Activated naive CD8-positive, alpha-beta T cell treated with anti-CD3 and anti-CD28 coated beads, Interleukin-2, amount 50 U/mL, for 24 hours (primary cell): ENCODE results near the gene ERBB3.
A peak's percentile ranks its signal among the peaks of the same experiment; 100 is the strongest.

Experiments
- ATAC-seq: fragments of 150-1000 bp; cut with Tn5 transposase; one replicate; pipeline ENCODE4 v1.10.0; 2021
- DNase-seq: peaks from one replicate; pipeline ENCODE4 v3.0.0; 2021
- H3K27ac Mint-ChIP-seq: one replicate; pipeline ENCODE4 v1.8.0; 2021; ENCODE audit warnings: mild to moderate bottlenecking, mixed read lengths
- H3K27me3 Mint-ChIP-seq: one replicate; pipeline ENCODE4 v1.8.0; 2021; ENCODE audit warnings: mixed read lengths
- H3K36me3 Mint-ChIP-seq: one replicate; pipeline ENCODE4 v1.8.0; 2021; ENCODE audit warnings: low read depth, mixed read lengths
- H3K4me1 Mint-ChIP-seq: one replicate; pipeline ENCODE4 v1.8.0; 2021; ENCODE audit warnings: mixed read lengths
- H3K4me3 Mint-ChIP-seq: one replicate; pipeline ENCODE4 v1.8.0; 2021; ENCODE audit warnings: mild to moderate bottlenecking, moderate library complexity, mixed read lengths
- H3K9me3 Mint-ChIP-seq: one replicate; pipeline ENCODE4 v1.8.0; 2021; ENCODE audit warnings: mixed read lengths

The ERBB3 gene

DNA sequence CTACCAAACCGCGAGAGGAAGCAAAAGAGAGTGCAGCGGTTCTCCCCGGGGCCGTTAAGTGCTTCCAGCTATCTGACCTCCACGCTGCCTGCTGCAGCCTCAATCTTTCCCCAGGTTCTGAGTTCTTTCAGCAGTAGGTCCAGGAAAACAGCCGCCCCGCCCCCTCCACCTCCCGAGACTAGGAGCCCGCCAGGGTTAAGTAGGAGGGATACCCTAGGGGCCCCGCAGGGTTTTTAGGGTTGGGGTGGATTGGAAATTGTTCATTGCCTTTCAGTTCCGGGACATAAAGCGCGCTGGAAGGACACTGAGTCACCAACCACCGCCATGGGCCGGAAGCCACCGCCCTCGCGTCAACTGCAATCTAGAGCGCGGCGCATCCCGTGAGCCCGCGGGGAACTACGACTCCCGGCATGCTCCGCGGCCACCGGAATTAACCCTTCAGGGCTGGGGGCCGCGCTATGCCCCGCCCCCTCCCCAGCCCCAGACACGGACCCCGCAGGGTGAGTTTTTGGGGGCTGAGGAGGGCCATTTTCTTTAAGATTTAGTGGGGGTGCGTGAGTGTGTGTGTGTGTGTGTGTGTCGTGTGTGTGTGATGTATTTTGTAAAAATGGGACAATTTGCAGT is 72.3 kb downstream of the ERBB3 start, which contains the start of gene MYL6B:
TSS of gene MYL6B (plus strand) at position 456 of the 624 bp plus-strand sequence. CDS start 1,332 bp downstream, outside the sequence.
- no peaks in the 10 kb centered on the region for H3K27me3 Mint-ChIP-seq
- DNase-seq = peak; percentile 94
- peaks cover 42% of the 10 kb centered on the region for H3K4me1 Mint-ChIP-seq
- ATAC-seq = peak; percentile 88
- H3K36me3 Mint-ChIP-seq = peaks cover 9% of the 10 kb centered on the region
- no peaks in the 10 kb centered on the region for H3K9me3 Mint-ChIP-seq
- peak within 1 kb of the TSS; percentile 85 for H3K4me3 Mint-ChIP-seq
- H3K27ac Mint-ChIP-seq = peak within 1 kb of the TSS; percentile 98
